HEK293T (cell line): Measurements from ENCODE around the gene NPS.

Experiments used
- CTCF ChIA-PET: fragments of 350-600 bp; formaldehyde crosslinking; extraction: SDS; loops from one replicate; lab custom pipeline; 2021; ENCODE audit warnings: antibody characterized with exemption, inconsistent platforms; lab: Yijun Ruan, JAX
- POLR2A ChIA-PET: fragments of 350-600 bp; formaldehyde crosslinking; extraction: SDS; loops from one replicate; lab custom pipeline; 2020; ENCODE audit warnings: antibody characterized with exemption, inconsistent platforms; lab: Yijun Ruan, JAX
- DNase-seq: peaks from one replicate; pipeline ENCODE4 v3.0.0; 2012; ENCODE audit warnings: mixed read lengths; ENCODE audit errors: extremely low spot score
- ARNT ChIP-seq: fragments of 450-650 bp; IDR thresholded peaks from 2 replicates; pipeline ENCODE4 v1.6.1; 2017; ENCODE audit warnings: mild to moderate bottlenecking
- BHLHE40 ChIP-seq: fragments of 450-650 bp; IDR thresholded peaks from 2 replicates; pipeline ENCODE4 v1.6.1; 2016; ENCODE audit warnings: mild to moderate bottlenecking, moderate library complexity, borderline replicate concordance
- CTBP1 ChIP-seq: fragments of 450-650 bp; IDR thresholded peaks from 2 replicates; pipeline ENCODE4 v1.6.1; 2016; ENCODE audit warnings: borderline replicate concordance
- ELF4 ChIP-seq: fragments of 450-650 bp; IDR thresholded peaks from 2 replicates; pipeline ENCODE4 v1.6.1; 2017; ENCODE audit warnings: antibody characterized with exemption
- FOXA1 ChIP-seq: fragments of 450-650 bp; IDR thresholded peaks from 2 replicates; pipeline ENCODE4 v1.6.1; 2016; ENCODE audit warnings: mild to moderate bottlenecking
- FOXK2 ChIP-seq: fragments of 450-650 bp; IDR thresholded peaks from 2 replicates; pipeline ENCODE4 v1.6.1; 2016; ENCODE audit warnings: mild to moderate bottlenecking
- FOXM1 ChIP-seq: fragments of 450-650 bp; IDR thresholded peaks from 2 replicates; pipeline ENCODE4 v1.6.1; 2017; ENCODE audit warnings: mild to moderate bottlenecking, borderline replicate concordance
- HDGF ChIP-seq: fragments of 450-650 bp; IDR thresholded peaks from 2 replicates; pipeline ENCODE4 v1.6.1; 2017; ENCODE audit warnings: antibody characterized with exemption, borderline replicate concordance
- L3MBTL2 ChIP-seq: fragments of 450-650 bp; conservative IDR thresholded peaks from 2 replicates; pipeline ENCODE4 v1.6.1; 2016; ENCODE audit warnings: mild to moderate bottlenecking
- LEF1 ChIP-seq: fragments of 450-650 bp; IDR thresholded peaks from 2 replicates; pipeline ENCODE4 v1.6.1; 2017; ENCODE audit warnings: mild to moderate bottlenecking, borderline replicate concordance
- NFRKB ChIP-seq: fragments of 450-650 bp; IDR thresholded peaks from 2 replicates; pipeline ENCODE4 v1.6.1; 2016; ENCODE audit warnings: mild to moderate bottlenecking, moderate library complexity
- SP1 ChIP-seq: fragments of 450-650 bp; IDR thresholded peaks from 2 replicates; pipeline ENCODE4 v1.6.1; 2017
- SUZ12 ChIP-seq: fragments of 450-650 bp; IDR thresholded peaks from 2 replicates; pipeline ENCODE4 v1.6.1; 2016; ENCODE audit warnings: mild to moderate bottlenecking
- TARDBP ChIP-seq: fragments of 450-650 bp; IDR thresholded peaks from 2 replicates; pipeline ENCODE4 v1.6.1; 2016
- ZNF384 ChIP-seq: fragments of 450-650 bp; IDR thresholded peaks from 2 replicates; pipeline ENCODE4 v1.6.1; 2016
- TF ChIP-seq, protein P1 (sequence below): fragments of 450-650 bp; IDR thresholded peaks from 2 replicates; pipeline ENCODE4 v1.6.1; 2016

NPS gene

DNA sequence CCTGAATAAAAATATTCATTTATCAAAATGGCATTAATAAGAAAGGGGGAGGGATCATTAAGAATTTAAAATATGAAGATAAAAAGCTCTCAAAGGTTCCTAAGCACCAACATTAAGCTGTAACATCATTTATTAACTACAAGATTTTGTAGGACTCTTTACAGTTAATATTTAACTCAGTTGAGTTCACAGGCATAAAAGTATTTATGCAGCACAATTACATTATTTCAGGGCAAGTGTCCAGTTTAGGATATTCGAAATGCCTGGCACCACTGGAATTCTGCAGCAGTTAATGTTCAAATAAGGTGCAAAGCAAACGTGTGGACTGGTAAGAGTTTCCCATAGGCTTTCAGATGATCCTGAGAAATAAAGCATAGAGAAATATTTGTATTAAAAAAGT lies 30.5 kb downstream of the NPS start:
- no peak for DNase-seq
- no peak for TF ChIP-seq FOXA1
- no peak for TF ChIP-seq ZNF384
- no peak for TF ChIP-seq ELF4
- TF ChIP-seq SP1, result no peak
- TF ChIP-seq BHLHE40, result no peak
- no peak for TF ChIP-seq SUZ12
- TF ChIP-seq NFRKB, result no peak
- no peak for TF ChIP-seq LEF1
- TF ChIP-seq, protein P1, sequence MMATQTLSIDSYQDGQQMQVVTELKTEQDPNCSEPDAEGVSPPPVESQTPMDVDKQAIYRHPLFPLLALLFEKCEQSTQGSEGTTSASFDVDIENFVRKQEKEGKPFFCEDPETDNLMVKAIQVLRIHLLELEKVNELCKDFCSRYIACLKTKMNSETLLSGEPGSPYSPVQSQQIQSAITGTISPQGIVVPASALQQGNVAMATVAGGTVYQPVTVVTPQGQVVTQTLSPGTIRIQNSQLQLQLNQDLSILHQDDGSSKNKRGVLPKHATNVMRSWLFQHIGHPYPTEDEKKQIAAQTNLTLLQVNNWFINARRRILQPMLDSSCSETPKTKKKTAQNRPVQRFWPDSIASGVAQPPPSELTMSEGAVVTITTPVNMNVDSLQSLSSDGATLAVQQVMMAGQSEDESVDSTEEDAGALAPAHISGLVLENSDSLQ, result no peak
- ChIA-PET CTCF (no interaction called here), POLR2A (no interaction called here)

DNA sequence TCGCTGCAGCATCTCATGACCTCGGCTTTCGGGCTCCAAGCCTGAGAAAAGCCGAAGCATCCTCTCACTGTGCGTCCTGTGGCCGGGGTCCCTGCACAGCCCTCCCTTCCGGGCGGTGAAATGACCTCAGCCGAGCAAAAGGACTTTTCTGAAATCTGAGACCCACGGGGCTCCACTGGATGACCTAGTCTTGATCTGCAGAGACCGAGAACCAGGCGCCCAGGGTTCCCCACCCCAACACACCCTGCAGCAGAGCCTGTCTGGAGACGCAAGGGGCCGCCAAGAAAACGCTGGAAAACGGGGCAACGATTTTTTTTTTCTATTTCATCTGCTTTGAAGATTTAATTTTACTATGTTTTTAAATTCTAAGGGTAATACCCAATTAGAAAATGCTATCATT lies 31.7 kb downstream of the NPS start:
- no peak for TF ChIP-seq L3MBTL2
- TF ChIP-seq FOXK2, result no peak
- no peak for TF ChIP-seq SUZ12
- TF ChIP-seq, protein P1, result no peak
- CTCF ChIA-PET, result no interaction called here
- DNase-seq, result no peak
- POLR2A ChIA-PET, result no interaction called here

DNA sequence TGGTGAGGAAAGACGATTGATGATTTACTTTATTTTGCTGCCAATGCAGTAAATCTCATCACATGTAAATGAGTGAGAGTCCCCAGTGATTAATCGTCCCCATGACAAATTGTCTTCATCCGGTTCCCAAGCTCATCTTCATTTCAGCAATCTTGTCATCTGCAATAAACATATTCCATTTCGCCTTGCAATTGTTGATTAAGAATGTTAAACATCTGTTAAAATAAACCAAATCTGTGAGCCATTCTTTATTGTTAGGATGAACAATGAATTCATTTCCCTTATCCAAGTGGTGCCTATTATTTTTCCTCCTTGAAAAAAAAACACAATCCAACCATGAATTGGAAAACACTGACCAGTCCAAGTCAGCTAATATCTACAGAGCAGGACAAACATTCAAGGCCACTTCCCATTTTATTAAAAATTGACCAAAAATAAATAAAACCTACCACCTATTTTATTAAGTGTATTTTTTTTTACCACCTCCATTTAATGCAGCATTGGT lies 36.5 kb downstream of the NPS start:
- ChIA-PET CTCF (no interaction called here), POLR2A (no interaction called here)
- DNase-seq, result no peak
- TF ChIP-seq NFRKB, result no peak
- TF ChIP-seq TARDBP, result no peak
- no peak for TF ChIP-seq SUZ12
- TF ChIP-seq FOXA1, result no peak

DNA sequence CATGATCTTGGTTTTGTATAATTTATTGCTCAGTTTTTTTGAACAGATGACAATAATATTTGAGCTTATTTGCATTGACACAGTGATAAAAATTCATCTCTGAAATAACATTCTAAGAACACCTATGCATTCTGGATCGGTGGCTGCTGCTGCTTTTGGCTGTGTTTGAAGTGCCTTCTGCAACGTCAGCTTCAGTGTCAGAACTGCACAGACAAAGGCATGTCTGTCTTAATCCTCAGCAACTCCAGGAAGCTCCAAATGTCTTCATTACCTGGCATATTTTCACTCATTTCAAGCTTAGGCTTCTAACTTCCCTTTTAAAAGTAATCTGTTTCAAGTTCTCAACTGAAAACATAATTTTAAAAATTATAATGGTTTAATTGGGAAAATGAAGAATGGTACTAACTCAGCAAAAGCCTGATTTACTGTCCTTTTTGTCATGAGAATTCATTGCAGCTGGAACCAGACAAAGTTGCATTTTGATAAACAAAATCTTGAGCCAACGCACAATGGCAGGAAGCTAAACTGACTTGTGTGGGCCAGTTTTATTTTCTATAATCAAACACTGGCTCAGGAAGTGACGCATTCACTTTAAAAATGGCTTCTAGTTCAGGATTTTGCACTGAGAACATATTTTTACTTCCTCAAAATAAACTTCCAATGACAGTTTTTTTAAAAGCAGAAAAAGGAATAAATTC lies 38.7 kb downstream of the NPS start:
- ChIA-PET CTCF (no interaction called here), POLR2A (no interaction called here)
- DNase-seq, result no peak
- no peak for TF ChIP-seq LEF1
- TF ChIP-seq TARDBP, result no peak
- TF ChIP-seq L3MBTL2, result no peak
- TF ChIP-seq, protein P1, result no peak
- no peak for TF ChIP-seq SUZ12
- no peak for TF ChIP-seq BHLHE40
- no peak for TF ChIP-seq FOXA1
- TF ChIP-seq ZNF384, result no peak
- TF ChIP-seq FOXM1, result no peak
- TF ChIP-seq NFRKB, result no peak
- no peak for TF ChIP-seq ELF4
- no peak for TF ChIP-seq ARNT
- no peak for TF ChIP-seq HDGF
- TF ChIP-seq FOXK2, result no peak
- TF ChIP-seq SP1, result no peak
- TF ChIP-seq CTBP1, result no peak

DNA sequence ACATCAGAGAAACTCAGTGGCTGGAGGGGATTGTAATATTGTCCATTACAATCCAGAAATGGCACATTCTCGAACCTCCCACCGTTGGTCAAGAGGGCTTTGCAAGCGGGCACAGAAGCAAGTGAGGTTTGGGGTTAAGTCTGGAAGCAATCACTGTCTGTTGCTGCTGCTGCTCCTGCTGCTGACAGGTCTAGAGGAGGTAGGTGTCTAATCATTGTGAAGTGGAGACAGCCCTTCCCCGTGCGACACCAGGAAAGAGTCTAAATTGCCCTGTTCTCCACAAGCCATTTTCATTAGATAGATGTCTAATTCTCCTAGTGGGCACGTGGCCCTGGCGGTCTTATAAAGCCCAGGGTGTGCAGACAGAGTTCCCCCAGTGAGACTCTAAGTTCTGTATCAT lies 43.5 kb downstream of the NPS start:
- POLR2A ChIA-PET, result no interaction called here
- CTCF ChIA-PET, result no interaction called here
- no peak for TF ChIP-seq NFRKB
- no peak for TF ChIP-seq ELF4
- TF ChIP-seq SUZ12, result no peak
- TF ChIP-seq HDGF, result no peak
- TF ChIP-seq CTBP1, result no peak
- no peak for TF ChIP-seq ZNF384
- no peak for TF ChIP-seq ARNT
- TF ChIP-seq LEF1, result no peak
- TF ChIP-seq SP1, result no peak
- no peak for TF ChIP-seq BHLHE40
- TF ChIP-seq TARDBP, result no peak

DNA sequence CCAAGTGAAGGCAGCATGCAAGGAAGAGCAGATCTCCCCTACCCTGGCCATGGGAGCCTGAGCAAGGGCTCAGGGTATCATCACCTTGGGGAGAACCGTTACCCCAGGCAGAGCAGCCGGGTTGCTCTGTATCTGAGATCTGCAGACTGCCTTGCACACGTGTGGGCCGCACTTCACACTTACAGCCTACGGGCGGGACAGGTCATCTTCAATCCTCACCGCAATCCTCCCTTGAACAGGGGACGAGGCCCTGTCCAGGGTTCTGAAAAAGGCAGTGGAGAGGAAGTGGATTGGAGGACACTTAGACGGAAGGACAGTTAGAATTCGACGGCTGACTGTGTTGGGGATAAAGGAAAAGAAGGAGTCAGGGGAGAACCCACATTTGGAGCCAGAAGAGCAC lies 51.4 kb downstream of the NPS start:
- no peak for DNase-seq
- ChIA-PET POLR2A (no interaction called here), CTCF (interaction anchor here (0.6 kb wide), 1 partner anchor 27 kb away, joined by 3 read pairs; no protein-coding TSS in a partner anchor)
- TF ChIP-seq, protein P1, result no peak
- TF ChIP-seq NFRKB (no peak), SP1 (no peak), SUZ12 (no peak), FOXA1 (no peak), LEF1 (no peak), ELF4 (no peak), ARNT (no peak), ZNF384 (no peak), HDGF (no peak), L3MBTL2 (no peak), FOXK2 (no peak), CTBP1 (no peak), FOXM1 (no peak)

More for the DNA sequence above, 43.5 kb downstream of the NPS start:
- no peak for DNase-seq
